Panc1 (cell line): Measurements from ENCODE around the gene DDX41. TPM values are rescaled to one million over a fixed set of nuclear protein-coding genes. Genes with fewer than 3 reads are reported as not detected.

ENCODE experiments used
- ATAC-seq: fragments of 200-7000 bp; cut with Tn5 transposase; 2 replicates; pipeline ENCODE4 v1.9.1; 2020; ENCODE audit warnings: mild to moderate bottlenecking, moderate library complexity
- BruUV-seq: library from RNA; stranded (reverse); fragments of 400-500 nt; replicated peaks from 2 replicates; lab custom pipeline; 2021; lab: Mats Ljungman, UMichigan
- CTCF ChIA-PET: fragments of 300-600 bp; sonication (Branson Sonifier 250); formaldehyde crosslinking; loops from one replicate; lab custom pipeline; 2022; ENCODE audit warnings: antibody characterized with exemption; lab: Charles Lee
- POLR2A ChIA-PET: fragments of 300-600 bp; sonication (Branson Sonifier 250); formaldehyde crosslinking; loops from one replicate; lab custom pipeline; 2022; ENCODE audit warnings: antibody characterized with exemption; lab: Charles Lee
- DNase-seq: peaks from one replicate; pipeline ENCODE4 v3.0.0-alpha.2; 2010; ENCODE audit warnings: low read depth, low spot score
- H3K27ac ChIP-seq: 2 replicates; pipeline ENCODE4 v1.5.1; 2011; ENCODE audit warnings: mild to moderate bottlenecking, low read length, inconsistent platforms
- H3K27me3 ChIP-seq: fragments of 200-500 bp; sonication (Bioruptor generic); 2 replicates; pipeline ENCODE4 v1.6.0; 2014; ENCODE audit warnings: low read length, inconsistent platforms; ENCODE audit not compliant: control insufficient read depth, insufficient read depth
- H3K36me3 ChIP-seq: fragments of 200-500 bp; sonication (Bioruptor generic); 2 replicates; pipeline ENCODE4 v1.5.1; 2014; ENCODE audit warnings: inconsistent platforms, mild to moderate bottlenecking, low read length, moderate library complexity; ENCODE audit not compliant: control insufficient read depth, insufficient read depth
- H3K4me1 ChIP-seq: 2 replicates; pipeline ENCODE4 v1.5.1; 2011; ENCODE audit warnings: inconsistent platforms, mild to moderate bottlenecking, low read length, moderate library complexity; ENCODE audit not compliant: control insufficient read depth, insufficient read depth
- H3K4me3 ChIP-seq, 2 experiments: 2 replicates each; pipeline ENCODE4 v1.5.1; 2011 to 2012; ENCODE audit warnings: low read depth in 2 of 2, low read length in 2 of 2, mild to moderate bottlenecking in 2 of 2, inconsistent platforms in 1 of 2, moderate library complexity in 1 of 2
- H3K9me3 ChIP-seq: fragments of 200-500 bp; sonication (Bioruptor generic); 2 replicates; pipeline ENCODE4 v1.5.1; 2014; ENCODE audit warnings: low read depth, mild to moderate bottlenecking, inconsistent platforms, low read length, moderate library complexity; ENCODE audit not compliant: control insufficient read depth, insufficient read depth
- POLR2AphosphoS5 ChIP-seq: IDR thresholded peaks from 2 replicates; pipeline ENCODE4 v1.6.1; 2012; ENCODE audit warnings: mild to moderate bottlenecking, low read depth, low read length, moderate library complexity
- SIN3A ChIP-seq: IDR thresholded peaks from 2 replicates; pipeline ENCODE4 v1.6.1; 2012; ENCODE audit warnings: low read depth, mild to moderate bottlenecking, low read length, moderate library complexity, borderline replicate concordance; ENCODE audit not compliant: insufficient read depth
- TCF7L2 ChIP-seq: IDR thresholded peaks from 2 replicates; pipeline ENCODE4 v1.6.1; 2011; ENCODE audit warnings: mild to moderate bottlenecking, low read depth, low read length, inconsistent platforms
- in situ Hi-C: cut with HindIII; loops from 2 replicates; pipeline ENCODE4 v1.10.0; 2016; ENCODE audit warnings: low sequenced_read_pairs, low pct_unique_long_range_greater_than_20kb
- intact Hi-C: fragments of 100-400 bp; cut with micrococcal nuclease; formaldehyde crosslinking; loops from one replicate; pipeline ENCODE4 v1.10.0; 2022; ENCODE audit not compliant: unreplicated experiment
- total RNA-seq: library from RNA; stranded (reverse); gene quantifications from one replicate; pipeline ENCODE4 v1.2.1, GENCODE V29; 2021; ENCODE audit not compliant: unreplicated experiment
- TF ChIP-seq, protein P1 (sequence below): fragments of 450-650 bp; IDR thresholded peaks from 2 replicates; pipeline ENCODE4 v1.5.1; 2017; ENCODE audit warnings: mild to moderate bottlenecking
- TF ChIP-seq, protein P2 (sequence below), 2 experiments: IDR thresholded peaks; 2 replicates each; pipeline ENCODE4 v1.6.1; 2011 to 2012; ENCODE audit warnings: low read depth in 2 of 2, control low read depth in 1 of 2, low read length in 1 of 2, mild to moderate bottlenecking in 1 of 2, moderate library complexity in 1 of 2; ENCODE audit not compliant: insufficient read depth in 1 of 2

Gene DDX41
- total RNA-seq, 1 experiment from 2014 or later, result 111 TPM

DNA sequence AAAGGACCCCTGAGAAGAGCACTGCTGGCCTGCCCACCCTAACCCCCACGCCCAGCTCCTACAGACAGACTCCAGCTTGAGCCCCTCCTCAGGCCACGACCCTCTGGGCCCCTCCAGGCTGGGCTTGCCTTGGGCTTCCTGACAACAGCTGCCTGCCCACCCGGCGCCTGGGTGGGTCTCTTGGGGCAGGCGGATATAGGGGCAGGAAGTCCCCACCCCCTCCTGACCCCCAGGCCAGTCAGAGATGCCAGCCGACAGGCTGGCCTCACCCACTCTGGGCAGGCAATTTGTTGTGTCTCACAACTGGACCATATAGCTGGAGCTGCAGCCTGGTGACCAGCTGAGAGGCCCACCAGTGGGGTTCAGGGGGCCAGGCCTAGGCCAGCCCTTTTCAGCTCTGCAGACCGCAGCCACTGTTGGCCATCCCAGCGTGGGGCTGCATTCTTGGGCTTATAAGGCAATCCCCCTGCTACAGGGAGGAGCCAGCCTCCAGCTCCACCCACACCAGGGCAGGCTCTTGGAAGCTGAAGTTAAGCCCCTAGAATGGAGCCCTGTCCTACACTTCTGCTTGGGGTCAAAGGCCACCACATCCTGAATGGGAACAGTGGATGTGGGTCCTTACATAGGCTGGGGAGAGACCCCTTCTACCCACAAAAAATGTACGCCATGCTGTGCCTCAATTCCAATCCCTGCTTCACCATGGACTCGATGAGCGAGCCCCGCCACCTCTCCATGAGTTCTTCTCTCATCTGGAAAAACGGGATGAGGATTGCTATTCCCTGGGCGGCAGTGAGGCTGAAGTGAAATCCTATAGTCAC lies 21.3 kb downstream of the DDX41 start:
- no peaks in the 10 kb centered on the region for H3K9me3 ChIP-seq
- in situ Hi-C loops (no loop called here), intact Hi-C loops (loop anchor here (5.0 kb wide), 1 partner anchor 103 kb away; no protein-coding TSS in a partner anchor)
- H3K4me1 ChIP-seq, result peaks cover 31% of the 10 kb centered on the region
- ATAC-seq (no peak), DNase-seq (no peak)
- H3K4me3 ChIP-seq, result peak overlapping the region; percentile 56 to 63; a peak in 3 of 4 replicates
- TSS peak; percentile 80 for BruUV-seq
- H3K27ac ChIP-seq, result peak overlapping the region; percentile 70; the same call in 1 of the 2 replicates
- H3K36me3 ChIP-seq, result no peaks in the 10 kb centered on the region; the same call in 1 of the 2 replicates
- CTCF ChIA-PET, result interaction anchor here (0.6 to 1.6 kb wide), 4 partner anchors 12 to 115 kb away, joined by 3 to 5 read pairs (median 3); no protein-coding TSS in a partner anchor
- POLR2A ChIA-PET, result no interaction called here
- H3K27me3 ChIP-seq, result no peaks in the 10 kb centered on the region
- TF ChIP-seq, protein P1, sequence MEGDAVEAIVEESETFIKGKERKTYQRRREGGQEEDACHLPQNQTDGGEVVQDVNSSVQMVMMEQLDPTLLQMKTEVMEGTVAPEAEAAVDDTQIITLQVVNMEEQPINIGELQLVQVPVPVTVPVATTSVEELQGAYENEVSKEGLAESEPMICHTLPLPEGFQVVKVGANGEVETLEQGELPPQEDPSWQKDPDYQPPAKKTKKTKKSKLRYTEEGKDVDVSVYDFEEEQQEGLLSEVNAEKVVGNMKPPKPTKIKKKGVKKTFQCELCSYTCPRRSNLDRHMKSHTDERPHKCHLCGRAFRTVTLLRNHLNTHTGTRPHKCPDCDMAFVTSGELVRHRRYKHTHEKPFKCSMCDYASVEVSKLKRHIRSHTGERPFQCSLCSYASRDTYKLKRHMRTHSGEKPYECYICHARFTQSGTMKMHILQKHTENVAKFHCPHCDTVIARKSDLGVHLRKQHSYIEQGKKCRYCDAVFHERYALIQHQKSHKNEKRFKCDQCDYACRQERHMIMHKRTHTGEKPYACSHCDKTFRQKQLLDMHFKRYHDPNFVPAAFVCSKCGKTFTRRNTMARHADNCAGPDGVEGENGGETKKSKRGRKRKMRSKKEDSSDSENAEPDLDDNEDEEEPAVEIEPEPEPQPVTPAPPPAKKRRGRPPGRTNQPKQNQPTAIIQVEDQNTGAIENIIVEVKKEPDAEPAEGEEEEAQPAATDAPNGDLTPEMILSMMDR, result no peak; the same call in 1 of the 2 replicates
- TF ChIP-seq POLR2AphosphoS5, result no peak
- no peak for TF ChIP-seq TCF7L2
- TF ChIP-seq, protein P2, sequence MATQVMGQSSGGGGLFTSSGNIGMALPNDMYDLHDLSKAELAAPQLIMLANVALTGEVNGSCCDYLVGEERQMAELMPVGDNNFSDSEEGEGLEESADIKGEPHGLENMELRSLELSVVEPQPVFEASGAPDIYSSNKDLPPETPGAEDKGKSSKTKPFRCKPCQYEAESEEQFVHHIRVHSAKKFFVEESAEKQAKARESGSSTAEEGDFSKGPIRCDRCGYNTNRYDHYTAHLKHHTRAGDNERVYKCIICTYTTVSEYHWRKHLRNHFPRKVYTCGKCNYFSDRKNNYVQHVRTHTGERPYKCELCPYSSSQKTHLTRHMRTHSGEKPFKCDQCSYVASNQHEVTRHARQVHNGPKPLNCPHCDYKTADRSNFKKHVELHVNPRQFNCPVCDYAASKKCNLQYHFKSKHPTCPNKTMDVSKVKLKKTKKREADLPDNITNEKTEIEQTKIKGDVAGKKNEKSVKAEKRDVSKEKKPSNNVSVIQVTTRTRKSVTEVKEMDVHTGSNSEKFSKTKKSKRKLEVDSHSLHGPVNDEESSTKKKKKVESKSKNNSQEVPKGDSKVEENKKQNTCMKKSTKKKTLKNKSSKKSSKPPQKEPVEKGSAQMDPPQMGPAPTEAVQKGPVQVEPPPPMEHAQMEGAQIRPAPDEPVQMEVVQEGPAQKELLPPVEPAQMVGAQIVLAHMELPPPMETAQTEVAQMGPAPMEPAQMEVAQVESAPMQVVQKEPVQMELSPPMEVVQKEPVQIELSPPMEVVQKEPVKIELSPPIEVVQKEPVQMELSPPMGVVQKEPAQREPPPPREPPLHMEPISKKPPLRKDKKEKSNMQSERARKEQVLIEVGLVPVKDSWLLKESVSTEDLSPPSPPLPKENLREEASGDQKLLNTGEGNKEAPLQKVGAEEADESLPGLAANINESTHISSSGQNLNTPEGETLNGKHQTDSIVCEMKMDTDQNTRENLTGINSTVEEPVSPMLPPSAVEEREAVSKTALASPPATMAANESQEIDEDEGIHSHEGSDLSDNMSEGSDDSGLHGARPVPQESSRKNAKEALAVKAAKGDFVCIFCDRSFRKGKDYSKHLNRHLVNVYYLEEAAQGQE (IDR thresholded peaks at IDR 0.05; ENCODE audit: insufficient read depth in 1 of 2, low read depth in 2 of 2, low read length in 1 of 2), result no peak
- TF ChIP-seq SIN3A, result no peak

DNA sequence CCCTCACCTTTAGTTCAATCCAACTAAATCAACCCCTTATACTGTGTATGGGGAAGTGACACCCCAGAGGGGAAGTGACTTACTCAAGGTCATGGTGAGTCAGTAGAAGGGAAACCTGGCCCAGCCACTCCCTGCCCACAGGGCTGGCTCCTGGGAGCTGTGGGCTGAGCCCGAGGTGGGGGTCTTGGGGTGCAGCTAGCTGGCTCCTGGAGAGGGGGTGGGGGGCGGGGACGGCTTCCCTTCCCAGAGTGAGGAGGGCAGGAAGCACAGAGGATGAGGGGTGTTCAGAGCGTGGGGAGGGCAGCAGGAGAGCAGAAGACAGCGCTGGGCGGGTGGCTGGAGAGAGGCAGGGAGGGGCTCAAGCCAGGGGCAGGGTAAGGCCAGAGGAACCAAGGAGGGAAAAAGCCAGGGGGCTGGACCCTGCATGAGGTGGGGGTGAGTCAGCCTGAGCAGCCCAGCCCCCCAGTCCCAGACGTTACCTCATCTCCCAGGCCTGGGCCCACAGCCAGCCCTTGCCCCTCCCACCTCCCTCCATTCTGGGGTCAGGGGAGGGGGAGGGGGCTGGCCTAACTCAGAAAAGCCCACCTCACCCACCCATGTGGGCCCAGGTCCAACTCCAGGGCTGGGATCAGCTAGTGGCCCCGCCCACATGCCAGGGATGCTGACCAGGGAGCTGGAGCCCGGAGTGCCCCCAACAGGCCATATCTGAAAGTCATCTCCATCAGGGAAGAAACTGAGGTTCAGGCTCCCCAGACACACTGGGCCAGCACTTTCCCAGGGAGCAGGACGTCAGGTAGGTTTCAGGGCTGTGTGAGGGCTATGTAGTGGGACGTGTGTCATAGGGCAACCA lies 22.2 kb downstream of the DDX41 start:
- POLR2A ChIA-PET, result interaction anchor here (0.6 kb wide), 2 partner anchors 86 to 487 kb away, joined by 4 to 6 read pairs; no protein-coding TSS in a partner anchor
- no TSS peak for BruUV-seq
- Histone ChIP-seq H3K4me3 (no peak overlapping the region; a peak in 1 of 4 replicates), H3K27me3 (no peaks in the 10 kb centered on the region), H3K9me3 (no peaks in the 10 kb centered on the region), H3K4me1 (peaks cover 31% of the 10 kb centered on the region), H3K27ac (no peak overlapping the region; the same call in 1 of the 2 replicates), H3K36me3 (no peaks in the 10 kb centered on the region; the same call in 1 of the 2 replicates)
- TF ChIP-seq POLR2AphosphoS5, result no peak
- TF ChIP-seq, protein P1, result peak; percentile 71
- no peak; the same call in 1 of the 2 replicates for ATAC-seq
- in situ Hi-C loops, result no loop called here
- CTCF ChIA-PET, result interaction anchor here (0.6 to 1.6 kb wide), 3 partner anchors 13 to 91 kb away, joined by 3 to 4 read pairs (median 3); no protein-coding TSS in a partner anchor
- intact Hi-C loops, result loop anchor here (5.0 kb wide), 1 partner anchor 102 kb away; no protein-coding TSS in a partner anchor
- no peak for DNase-seq
